GM21360 (cell line): ENCODE results near the gene GDE1.

Source experiments
- ATAC-seq: cut with Tn5 transposase; IDR thresholded peaks from one replicate; pipeline ENCODE4 v1.9.1; 2021; ENCODE audit warnings: mild to moderate bottlenecking, moderate library complexity; ENCODE audit not compliant: unreplicated experiment

GDE1 gene

GRCh38 chr16:19488213-19488640 lies 33.7 kb downstream of the GDE1 start:
- no peak for ATAC-seq

GRCh38 chr16:19486750-19487325 lies 35.1 kb downstream of the GDE1 start:
- no peak for ATAC-seq

GRCh38 chr16:19486051-19486450 lies 35.8 kb downstream of the GDE1 start:
- ATAC-seq: no peak

- ATAC-seq: no peak
Observed at GRCh38 chr16:19485611-19486010, 36.3 kb downstream of the GDE1 start.

GRCh38 chr16:19484096-19484495 lies 37.8 kb downstream of the GDE1 start:
- no peak for ATAC-seq

GRCh38 chr16:19482291-19482690 lies 39.6 kb downstream of the GDE1 start:
- ATAC-seq: no peak

- ATAC-seq: no peak
Observed at GRCh38 chr16:19481769-19482168, 40.1 kb downstream of the GDE1 start.

GRCh38 chr16:19481296-19481695 lies 40.6 kb downstream of the GDE1 start:
- no peak for ATAC-seq

GRCh38 chr16:19479302-19479721 lies 42.6 kb downstream of the GDE1 start:
- no peak for ATAC-seq

- ATAC-seq: no peak
Observed at GRCh38 chr16:19478505-19478904, 43.4 kb downstream of the GDE1 start.

GRCh38 chr16:19474617-19475016 lies 47.3 kb downstream of the GDE1 start:
- ATAC-seq: no peak

GRCh38 chr16:19472482-19472881 lies 49.4 kb downstream of the GDE1 start:
- no peak for ATAC-seq

GRCh38 chr16:19468300-19468699 lies 53.6 kb downstream of the GDE1 start:
- no peak for ATAC-seq

GRCh38 chr16:19463468-19464315 lies 58.2 kb downstream of the GDE1 start:
- no peak for ATAC-seq

- no peak for ATAC-seq
Observed at GRCh38 chr16:19460397-19460796, 61.5 kb downstream of the GDE1 start.

GRCh38 chr16:19458722-19459379 lies 63.0 kb downstream of the GDE1 start:
- ATAC-seq: no peak
